ENCODE measurements around the gene SPRY2.
A peak's percentile ranks its signal among the peaks of the same experiment; 100 is the strongest.

The SPRY2 gene

GRCh38 chr13:80382576-80382975 is 41.6 kb upstream of the SPRY2 start:
- TF ChIP-seq CTCF (IDR thresholded peaks at IDR 0.05; ENCODE audit: low read depth, low read length): no peak
- no peak overlapping the region for H3K4me3 ChIP-seq (replicated peaks in 1 of 2; ENCODE audit: low read depth in 2 of 2, low read length in 2 of 2)
- no peak for DNase-seq (ENCODE audit: low read depth in 2 of 2)

GRCh38 chr13:80379245-80379644 is 38.3 kb upstream of the SPRY2 start:
- no peak overlapping the region for H3K4me3 ChIP-seq (replicated peaks in 1 of 2; ENCODE audit: low read depth in 2 of 2, low read length in 2 of 2)
- DNase-seq (ENCODE audit: low read depth in 2 of 2): peak; percentile 52 to 87
- TF ChIP-seq CTCF (IDR thresholded peaks at IDR 0.05; ENCODE audit: low read depth, low read length): no peak

GRCh38 chr13:80376554-80376953 is 35.6 kb upstream of the SPRY2 start:
- TF ChIP-seq CTCF (IDR thresholded peaks at IDR 0.05; ENCODE audit: low read depth, low read length): no peak

GRCh38 chr13:80374901-80375300 is 34.0 kb upstream of the SPRY2 start:
- H3K4me3 ChIP-seq (replicated peaks in 1 of 2; ENCODE audit: low read depth in 2 of 2, low read length in 2 of 2): no peak overlapping the region
- no peak for TF ChIP-seq CTCF (IDR thresholded peaks at IDR 0.05; ENCODE audit: low read depth, low read length)
- DNase-seq (ENCODE audit: low read depth in 2 of 2): no peak

More at GRCh38 chr13:80376554-80376953, 35.6 kb upstream of the SPRY2 start:
- no peak for DNase-seq (ENCODE audit: low read depth in 2 of 2)
- H3K4me3 ChIP-seq (replicated peaks in 1 of 2; ENCODE audit: low read depth in 2 of 2, low read length in 2 of 2): no peak overlapping the region

- DNase-seq (ENCODE audit: low read depth in 2 of 2): peak in 1 of 2 donors; percentile 43
- no peak for TF ChIP-seq CTCF (IDR thresholded peaks at IDR 0.05; ENCODE audit: low read depth, low read length)
- no peak overlapping the region for H3K4me3 ChIP-seq (replicated peaks in 1 of 2; ENCODE audit: low read depth in 2 of 2, low read length in 2 of 2)
Measured at GRCh38 chr13:80374444-80374843, 33.5 kb upstream of the SPRY2 start.

- no peak for DNase-seq (ENCODE audit: low read depth in 2 of 2)
- no peak overlapping the region for H3K4me3 ChIP-seq (replicated peaks in 1 of 2; ENCODE audit: low read depth in 2 of 2, low read length in 2 of 2)
- TF ChIP-seq CTCF (IDR thresholded peaks at IDR 0.05; ENCODE audit: low read depth, low read length): no peak
Measured at GRCh38 chr13:80371840-80372509, 31.0 kb upstream of the SPRY2 start.

- TF ChIP-seq CTCF (IDR thresholded peaks at IDR 0.05; ENCODE audit: low read depth, low read length): no peak
- H3K4me3 ChIP-seq (replicated peaks in 1 of 2; ENCODE audit: low read depth in 2 of 2, low read length in 2 of 2): no peak overlapping the region
- no peak for DNase-seq (ENCODE audit: low read depth in 2 of 2)
Measured at GRCh38 chr13:80367473-80367872, 26.5 kb upstream of the SPRY2 start.
